Stimulated activated naive CD8-positive, alpha-beta T cell treated with anti-CD3 and anti-CD28 coated beads, Interleukin-15, amount 100 ng/mL, for 72 hours (primary cell): ENCODE data around the gene RASAL2.
A peak's percentile ranks its signal among the peaks of the same experiment; 100 is the strongest.

Experiments used
- ATAC-seq: fragments of 150-1000 bp; cut with Tn5 transposase; 2 replicates; pipeline ENCODE4 v1.10.0; 2021; ENCODE audit warnings: mild to moderate bottlenecking, moderate library complexity
- DNase-seq, 2 donors: peaks; one replicate each; pipeline ENCODE4 v3.0.0; 2021 to 2022
- H3K27ac Mint-ChIP-seq, 2 donors: one replicate each; pipeline ENCODE4 v1.8.0; 2022; ENCODE audit warnings: mild to moderate bottlenecking in 2 of 2, mixed read lengths in 2 of 2, moderate library complexity in 2 of 2
- H3K27me3 Mint-ChIP-seq: one replicate; pipeline ENCODE4 v1.8.0; 2022; ENCODE audit warnings: mixed read lengths
- H3K4me1 Mint-ChIP-seq: one replicate; pipeline ENCODE4 v1.8.0; 2022; ENCODE audit warnings: mild to moderate bottlenecking, mixed read lengths
- H3K4me3 Mint-ChIP-seq, 2 donors: one replicate each; pipeline ENCODE4 v1.8.0; 2022; ENCODE audit warnings: mild to moderate bottlenecking in 2 of 2, mixed read lengths in 2 of 2, moderate library complexity in 1 of 2
- H3K9me3 Mint-ChIP-seq, 2 donors: one replicate each; pipeline ENCODE4 v1.8.0; 2022; ENCODE audit warnings: mixed read lengths in 2 of 2

The RASAL2 gene

GRCh38 chr1:178155481-178156255 is 61.8 kb downstream of the RASAL2 start:
- no peak for ATAC-seq
- H3K4me3 Mint-ChIP-seq: no peak overlapping the region
- DNase-seq: no peak
- H3K27ac Mint-ChIP-seq: no peak overlapping the region
- no peaks in the 10 kb centered on the region for H3K9me3 Mint-ChIP-seq
- no peaks in the 10 kb centered on the region for H3K27me3 Mint-ChIP-seq
- H3K4me1 Mint-ChIP-seq: no peaks in the 10 kb centered on the region

- H3K4me3 Mint-ChIP-seq: no peak overlapping the region
- DNase-seq: no peak
- H3K27me3 Mint-ChIP-seq: no peaks in the 10 kb centered on the region
- ATAC-seq: no peak
- no peaks in the 10 kb centered on the region for H3K4me1 Mint-ChIP-seq
- H3K27ac Mint-ChIP-seq: no peak overlapping the region
- no peaks in the 10 kb centered on the region for H3K9me3 Mint-ChIP-seq
These were observed 67.0 kb downstream of the RASAL2 start for GRCh38 chr1:178160736-178161475.

DNA sequence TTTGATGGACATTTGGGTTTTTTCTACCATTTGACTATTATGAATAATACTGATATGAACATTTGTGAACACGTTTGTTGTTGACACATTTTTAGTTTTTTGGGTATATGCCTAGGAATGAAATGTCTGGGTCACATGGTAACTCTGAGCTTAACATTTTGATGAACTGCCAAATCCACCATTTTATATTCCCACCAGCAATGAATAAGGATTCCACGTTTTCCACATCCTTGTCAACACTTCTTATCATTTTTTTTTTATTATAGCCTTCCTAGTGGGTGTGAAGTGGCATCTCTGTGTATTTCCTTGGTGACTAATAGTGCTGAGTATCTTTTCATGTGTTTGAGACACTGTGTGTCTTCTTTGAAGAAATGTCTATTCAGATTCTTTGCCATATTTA is 67.6 kb downstream of the RASAL2 start:
- H3K27me3 Mint-ChIP-seq: no peaks in the 10 kb centered on the region
- ATAC-seq (no peak), DNase-seq (no peak)
- no peak overlapping the region for H3K27ac Mint-ChIP-seq
- H3K9me3 Mint-ChIP-seq: no peaks in the 10 kb centered on the region
- H3K4me1 Mint-ChIP-seq: no peaks in the 10 kb centered on the region
- no peak overlapping the region for H3K4me3 Mint-ChIP-seq

DNA sequence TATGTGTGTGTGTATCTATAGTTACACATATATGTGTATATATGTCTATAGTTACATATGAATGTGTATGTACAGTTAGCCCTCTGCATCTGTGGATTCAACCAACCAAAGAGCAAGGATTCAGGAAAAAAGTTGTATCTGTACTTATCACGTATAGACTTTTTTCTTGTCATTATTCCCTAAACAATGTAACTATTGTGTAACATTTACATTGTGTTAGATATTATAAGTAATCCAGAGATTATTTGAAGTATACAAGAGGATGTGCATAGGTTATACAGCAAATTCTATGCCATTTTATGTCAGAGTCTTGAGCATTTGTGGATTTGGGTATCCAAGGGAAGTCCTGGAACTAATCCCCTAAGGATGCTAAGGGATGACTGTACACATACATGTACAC is 71.3 kb downstream of the RASAL2 start:
- H3K4me3 Mint-ChIP-seq: no peak overlapping the region

GRCh38 chr1:178166429-178167024 is 72.6 kb downstream of the RASAL2 start:
- Mint-ChIP-seq H3K9me3 (no peaks in the 10 kb centered on the region), H3K4me1 (no peaks in the 10 kb centered on the region), H3K4me3 (no peak overlapping the region), H3K27ac (no peak overlapping the region), H3K27me3 (no peaks in the 10 kb centered on the region)
- ATAC-seq (no peak), DNase-seq (no peak)

More for the DNA sequence above, 71.3 kb downstream of the RASAL2 start:
- DNase-seq: no peak
- H3K27me3 Mint-ChIP-seq: no peaks in the 10 kb centered on the region
- no peaks in the 10 kb centered on the region for H3K9me3 Mint-ChIP-seq
- no peak overlapping the region for H3K27ac Mint-ChIP-seq
- H3K4me1 Mint-ChIP-seq: no peaks in the 10 kb centered on the region
- ATAC-seq: no peak

GRCh38 chr1:178168536-178168935 is 74.6 kb downstream of the RASAL2 start:
- DNase-seq: no peak
- ATAC-seq: no peak
- no peak overlapping the region for H3K4me3 Mint-ChIP-seq
- H3K27me3 Mint-ChIP-seq: no peaks in the 10 kb centered on the region
- no peaks in the 10 kb centered on the region for H3K4me1 Mint-ChIP-seq
- H3K9me3 Mint-ChIP-seq: no peaks in the 10 kb centered on the region
- no peak overlapping the region for H3K27ac Mint-ChIP-seq

DNA sequence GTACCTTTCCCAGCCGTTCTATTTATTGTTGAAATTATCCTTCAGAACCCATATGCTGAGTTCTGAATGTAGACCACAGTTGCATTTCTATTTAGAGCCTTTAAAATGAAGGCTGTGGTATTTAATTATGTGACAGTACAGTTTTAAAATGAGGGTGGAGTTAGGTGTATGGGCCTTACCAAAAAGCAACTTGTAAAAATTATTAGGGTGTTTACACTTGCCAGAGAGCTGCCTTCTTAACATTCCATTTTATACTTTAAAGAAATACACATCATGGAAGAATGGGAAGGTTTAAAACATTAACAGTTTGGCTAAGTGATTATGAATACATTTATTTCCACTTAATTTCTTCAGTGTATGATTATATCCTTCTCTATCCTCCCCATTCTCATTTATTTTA is 75.7 kb downstream of the RASAL2 start:
- Mint-ChIP-seq H3K27ac (no peak overlapping the region), H3K27me3 (no peaks in the 10 kb centered on the region), H3K4me1 (no peaks in the 10 kb centered on the region), H3K4me3 (no peak overlapping the region), H3K9me3 (peaks cover 0 to 3% of the 10 kb centered on the region in 2 donors)
- no peak for DNase-seq
- ATAC-seq: no peak

DNA sequence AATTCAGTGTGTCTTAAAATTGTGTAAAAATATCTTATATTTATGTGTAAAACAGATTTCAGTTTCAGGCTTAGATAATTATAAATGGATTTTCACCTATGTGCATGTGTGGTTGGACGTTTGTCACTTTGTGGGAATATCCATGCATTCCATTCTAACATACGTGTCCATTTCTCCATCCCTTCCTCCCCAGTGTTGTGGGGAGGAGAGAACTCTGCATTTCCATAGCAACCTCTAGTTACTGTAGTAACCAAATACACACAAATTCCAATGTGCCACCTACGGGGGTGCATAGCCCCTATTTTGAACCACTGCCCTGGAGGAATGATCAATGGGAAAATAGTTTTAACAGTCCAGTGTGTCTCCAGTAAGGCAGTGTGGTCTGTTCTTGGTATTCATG is 79.0 kb downstream of the RASAL2 start:
- no peak for DNase-seq
- no peak overlapping the region for H3K4me3 Mint-ChIP-seq

DNA sequence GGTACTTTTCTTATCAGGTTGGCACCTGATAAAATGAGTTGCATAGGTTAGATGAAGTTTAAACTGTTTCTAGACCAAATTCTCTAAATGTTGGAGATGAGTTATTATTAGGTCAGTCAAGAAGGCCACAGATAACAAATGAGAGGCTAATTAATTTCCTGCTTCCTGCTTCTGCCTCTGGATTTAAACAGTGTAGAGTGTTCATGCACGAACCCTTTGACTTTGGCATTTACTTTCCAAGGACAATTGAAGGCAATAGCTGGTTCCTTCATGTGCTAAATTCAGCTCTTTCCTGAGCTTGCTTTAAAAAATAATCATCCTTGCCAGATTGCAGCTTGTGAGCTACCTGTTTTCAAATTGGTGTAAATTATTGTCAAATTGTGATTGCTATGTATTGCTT is 80.6 kb downstream of the RASAL2 start:
- DNase-seq (no peak), ATAC-seq (no peak)
- Mint-ChIP-seq H3K9me3 (peaks cover 0 to 3% of the 10 kb centered on the region in 2 donors), H3K4me3 (no peak overlapping the region), H3K4me1 (no peaks in the 10 kb centered on the region), H3K27me3 (peaks cover 8% of the 10 kb centered on the region), H3K27ac (no peak overlapping the region)

More for the DNA sequence above, 79.0 kb downstream of the RASAL2 start:
- ATAC-seq: no peak
- Mint-ChIP-seq H3K4me1 (no peaks in the 10 kb centered on the region), H3K27me3 (peaks cover 8% of the 10 kb centered on the region), H3K9me3 (peaks cover 0 to 3% of the 10 kb centered on the region in 2 donors), H3K27ac (no peak overlapping the region)

DNA sequence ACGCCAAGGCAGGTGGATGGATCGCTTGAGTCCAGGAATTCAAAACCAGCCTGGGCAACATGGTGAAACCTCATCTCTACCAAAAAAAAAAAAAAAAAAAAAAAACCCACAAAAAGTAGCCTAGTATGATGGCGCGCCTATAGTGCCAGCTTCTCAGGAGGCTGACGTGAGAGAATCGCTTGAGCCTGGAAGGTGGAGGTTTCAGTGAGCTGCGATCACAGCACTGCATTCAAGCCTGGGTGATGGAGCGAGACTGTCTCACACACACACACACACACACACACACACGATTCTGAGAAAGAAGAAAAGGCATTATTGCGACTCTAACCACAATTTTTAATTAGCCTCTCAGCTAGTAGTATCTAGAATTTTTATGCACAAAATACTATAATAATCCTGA is 86.5 kb downstream of the RASAL2 start:
- ATAC-seq (no peak), DNase-seq (no peak)
- Mint-ChIP-seq H3K27ac (no peak overlapping the region), H3K4me1 (no peaks in the 10 kb centered on the region), H3K4me3 (no peak overlapping the region), H3K27me3 (peaks cover 8% of the 10 kb centered on the region), H3K9me3 (no peaks in the 10 kb centered on the region)

GRCh38 chr1:178183796-178184195 is 89.9 kb downstream of the RASAL2 start:
- no peaks in the 10 kb centered on the region for H3K27me3 Mint-ChIP-seq
- peaks cover 0 to 5% of the 10 kb centered on the region in 2 donors for H3K9me3 Mint-ChIP-seq
- no peak for ATAC-seq
- no peak overlapping the region for H3K27ac Mint-ChIP-seq
- no peak overlapping the region for H3K4me3 Mint-ChIP-seq
- DNase-seq: no peak
- H3K4me1 Mint-ChIP-seq: no peaks in the 10 kb centered on the region

GRCh38 chr1:178188306-178188705 is 94.4 kb downstream of the RASAL2 start:
- H3K9me3 Mint-ChIP-seq: peaks cover 0 to 5% of the 10 kb centered on the region in 2 donors
- H3K4me3 Mint-ChIP-seq: no peak overlapping the region
- no peaks in the 10 kb centered on the region for H3K27me3 Mint-ChIP-seq
- no peak overlapping the region for H3K27ac Mint-ChIP-seq
- H3K4me1 Mint-ChIP-seq: no peaks in the 10 kb centered on the region
- no peak for ATAC-seq
- DNase-seq: no peak

DNA sequence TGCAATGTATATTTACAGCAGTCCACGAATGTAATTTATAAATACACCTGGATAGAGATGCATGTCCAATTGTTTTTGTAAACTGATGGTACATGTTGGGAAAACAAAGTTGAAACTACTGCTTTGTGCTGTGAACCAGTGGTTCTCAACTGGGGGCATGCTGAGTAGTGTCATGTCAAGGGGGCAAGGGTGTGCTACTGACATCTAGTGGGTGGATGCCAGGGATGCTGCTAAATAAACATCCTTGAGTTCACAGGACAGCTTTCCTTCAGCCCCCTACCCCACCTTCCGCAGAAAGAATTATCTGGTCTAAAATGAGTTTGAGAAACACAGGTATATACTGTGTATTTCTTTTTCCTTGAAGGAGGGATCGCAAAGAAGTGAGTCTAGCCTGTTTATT is 95.9 kb downstream of the RASAL2 start:
- H3K4me3 Mint-ChIP-seq: no peak overlapping the region
- no peak overlapping the region for H3K27ac Mint-ChIP-seq
- ATAC-seq (no peak), DNase-seq (no peak)
- H3K9me3 Mint-ChIP-seq: peaks cover 0 to 5% of the 10 kb centered on the region in 2 donors
- H3K4me1 Mint-ChIP-seq: no peaks in the 10 kb centered on the region
- no peaks in the 10 kb centered on the region for H3K27me3 Mint-ChIP-seq

DNA sequence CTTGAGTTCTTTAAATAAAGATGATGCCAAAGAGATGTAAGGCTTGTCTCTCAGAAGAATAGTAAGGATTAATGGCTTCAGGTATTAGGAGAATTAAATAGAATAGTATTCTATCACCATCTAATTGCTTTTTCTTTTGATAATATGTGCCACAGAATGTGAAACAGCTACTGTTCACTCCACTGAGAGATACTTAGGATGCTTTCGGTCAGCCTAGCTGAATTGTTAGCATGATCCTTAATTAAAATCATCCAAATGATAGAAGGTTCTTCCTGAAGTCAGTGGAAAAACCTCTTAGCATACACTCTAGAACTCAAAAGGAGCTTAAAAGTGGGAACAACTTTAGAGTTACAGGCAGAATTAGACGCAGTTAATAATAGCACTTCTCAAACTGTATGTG is 97.0 kb downstream of the RASAL2 start:
- Mint-ChIP-seq H3K9me3 (peaks cover 0 to 5% of the 10 kb centered on the region in 2 donors), H3K27me3 (no peaks in the 10 kb centered on the region), H3K27ac (no peak overlapping the region), H3K4me3 (no peak overlapping the region), H3K4me1 (no peaks in the 10 kb centered on the region)
- ATAC-seq (no peak), DNase-seq (no peak)

DNA sequence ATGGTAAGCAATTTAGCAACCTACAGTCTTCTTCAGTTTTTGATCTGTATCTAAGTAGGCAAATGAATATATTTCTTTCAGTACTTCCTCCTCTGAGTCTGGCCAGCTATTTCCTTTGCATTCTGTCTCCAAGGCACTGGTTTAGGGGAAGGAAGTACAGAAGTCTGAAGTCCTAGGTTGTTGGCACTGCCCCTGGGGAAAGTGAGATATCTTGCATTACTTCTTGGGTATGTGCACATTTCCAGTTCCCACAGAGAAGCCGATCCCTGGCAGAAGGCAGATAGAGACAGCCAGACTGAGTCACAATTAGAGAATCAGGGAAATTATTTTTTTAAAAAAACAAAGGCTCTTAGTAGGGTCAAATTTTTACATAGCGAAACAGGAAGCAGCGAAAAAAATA is 98.8 kb downstream of the RASAL2 start:
- Mint-ChIP-seq H3K27me3 (no peaks in the 10 kb centered on the region), H3K27ac (peak overlapping the region in 1 of 2 donors; percentile 72), H3K4me1 (no peaks in the 10 kb centered on the region), H3K9me3 (no peaks in the 10 kb centered on the region), H3K4me3 (no peak overlapping the region)
- DNase-seq: no peak
- ATAC-seq: no peak

DNA sequence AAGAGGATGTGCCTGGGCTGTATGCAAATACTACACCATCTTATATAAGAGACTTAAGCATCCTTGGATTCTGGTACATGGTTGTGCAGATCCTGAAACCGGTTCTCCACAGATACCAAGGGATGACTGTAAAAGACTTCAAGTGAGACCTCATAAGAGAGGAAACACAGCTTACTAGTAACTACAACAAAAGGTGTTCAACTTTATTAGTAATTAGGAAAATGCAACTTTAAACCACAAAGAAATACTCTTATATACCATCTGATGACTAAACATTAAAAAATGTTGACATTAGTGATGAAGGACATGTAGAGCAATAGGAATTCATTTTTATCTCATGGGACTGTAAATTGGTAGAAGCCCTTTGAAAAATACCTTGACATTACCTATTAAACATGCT is 102.7 kb downstream of the RASAL2 start:
- no peak overlapping the region for H3K27ac Mint-ChIP-seq
- no peak overlapping the region for H3K4me3 Mint-ChIP-seq
- peaks cover 10 to 21% of the 10 kb centered on the region in 2 donors for H3K9me3 Mint-ChIP-seq
- no peaks in the 10 kb centered on the region for H3K27me3 Mint-ChIP-seq
- ATAC-seq (no peak), DNase-seq (no peak)
- H3K4me1 Mint-ChIP-seq: no peaks in the 10 kb centered on the region
